Measurements from ENCODE around the gene RCOR2.

DNA sequence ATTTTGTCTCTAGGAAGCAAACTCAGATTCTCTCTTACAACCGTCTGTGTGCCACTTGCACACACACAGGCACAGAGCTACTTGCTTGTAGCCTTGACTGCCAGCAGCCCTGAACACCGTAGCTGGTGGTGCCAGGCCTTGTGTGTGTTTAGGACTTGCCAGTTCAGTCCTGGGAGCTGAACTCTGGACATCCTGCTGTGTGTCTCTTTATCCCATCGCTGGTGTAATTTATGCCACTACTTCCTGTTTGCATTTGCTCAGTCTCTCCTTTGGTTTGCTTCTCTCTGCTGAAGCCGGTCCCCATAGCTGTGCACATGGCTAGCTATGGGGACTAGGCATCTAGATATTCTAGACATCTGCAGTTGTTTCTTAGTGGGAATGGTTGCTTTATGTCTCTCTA lies 54.0 kb downstream of the RCOR2 start:
- TF ChIP-seq CTCF (conservative IDR thresholded peaks at IDR 0.05), result no peak
- no peak for TF ChIP-seq EZH2 (IDR thresholded peaks at IDR 0.05; ENCODE audit: low read depth)
